Keratinocyte (primary cell): Measurements from ENCODE around the gene SOCS6. TPM values are rescaled to one million over a fixed set of nuclear protein-coding genes. Genes with fewer than 3 reads are reported as not detected.

Experiments
- DNase-seq: peaks from one replicate; pipeline ENCODE4 v3.0.0-alpha.2; 2011; ENCODE audit warnings: low read depth, missing footprints, low spot score
- FAIRE-seq: peaks from 2 replicates; lab custom pipeline; 2011; peaks lifted over from hg19 to GRCh38; lab: Jason Lieb, UNC
- H2AFZ ChIP-seq: 2 replicates; pipeline ENCODE4 v1.6.0; 2012; ENCODE audit warnings: low read length, control low read depth, inconsistent platforms; ENCODE audit not compliant: control insufficient read depth
- H3K27ac ChIP-seq: 2 replicates; pipeline ENCODE4 v1.5.1; 2011; ENCODE audit warnings: low read length; ENCODE audit not compliant: control insufficient read depth, insufficient read depth
- H3K27me3 ChIP-seq: 3 replicates; pipeline ENCODE4 v1.6.0; 2011; ENCODE audit warnings: low read length; ENCODE audit not compliant: control insufficient read depth, insufficient read depth; ENCODE audit errors: extremely low read depth
- H3K36me3 ChIP-seq, 2 experiments: 2 replicates in 1 of 2; 3 replicates in 1 of 2; pipeline ENCODE4 v1.5.1; 2011; ENCODE audit warnings: low read length in 2 of 2, mild to moderate bottlenecking in 1 of 2; ENCODE audit not compliant: control insufficient read depth in 2 of 2, insufficient read depth in 2 of 2; ENCODE audit errors: extremely low read depth in 1 of 2
- H3K4me1 ChIP-seq: 3 replicates; pipeline ENCODE4 v1.5.1; 2011; ENCODE audit warnings: low read length; ENCODE audit not compliant: control insufficient read depth, insufficient read depth; ENCODE audit errors: extremely low read depth
- H3K4me2 ChIP-seq: 3 replicates; pipeline ENCODE4 v1.6.0; 2011; ENCODE audit warnings: low read depth, low read length; ENCODE audit not compliant: control insufficient read depth, insufficient read depth; ENCODE audit errors: extremely low read depth
- H3K4me3 ChIP-seq, 3 experiments: fragments of 200-600 bp in 1 of 3; sonication (generic) in 1 of 3; 2 replicates in 2 of 3; 3 replicates in 1 of 3; pipeline ENCODE4 v1.5.1; 2011 to 2016; ENCODE audit warnings: low read length in 3 of 3, mild to moderate bottlenecking in 3 of 3, control low read depth in 2 of 3, inconsistent platforms in 1 of 3, low read depth in 1 of 3, mixed read lengths in 1 of 3, mixed run types in 1 of 3, moderate library complexity in 1 of 3; ENCODE audit not compliant: control insufficient read depth in 2 of 3, insufficient read depth in 2 of 3; ENCODE audit errors: extremely low read depth in 1 of 3
- H3K79me2 ChIP-seq: 2 replicates; pipeline ENCODE4 v1.6.0; 2012; ENCODE audit warnings: low read length; ENCODE audit not compliant: control insufficient read depth, insufficient read depth
- H3K9ac ChIP-seq: 3 replicates; pipeline ENCODE4 v1.6.0; 2011; ENCODE audit warnings: low read length; ENCODE audit not compliant: control insufficient read depth, insufficient read depth; ENCODE audit errors: extremely low read depth
- H3K9me1 ChIP-seq: 3 replicates; pipeline ENCODE4 v1.6.0; 2011; ENCODE audit warnings: low read length; ENCODE audit not compliant: control insufficient read depth, insufficient read depth; ENCODE audit errors: extremely low read depth
- H3K9me3 ChIP-seq: 2 replicates; pipeline ENCODE4 v1.5.1; 2012; ENCODE audit warnings: low read depth, low read length; ENCODE audit not compliant: control insufficient read depth
- H4K20me1 ChIP-seq: 3 replicates; pipeline ENCODE4 v1.6.0; 2011; ENCODE audit warnings: low read length; ENCODE audit not compliant: control insufficient read depth, insufficient read depth; ENCODE audit errors: extremely low read depth
- EZH2 ChIP-seq: IDR thresholded peaks from one replicate; pipeline ENCODE4 v1.6.1; 2012; ENCODE audit warnings: inconsistent platforms, mild to moderate bottlenecking, low read length, moderate library complexity
- dilution Hi-C: fragments of 300-500 bp; cut with MboI; formaldehyde crosslinking; loops from one replicate; pipeline ENCODE4 v1.7.0; 2020; ENCODE audit warnings: low sequenced_read_pairs; ENCODE audit not compliant: extremely low pct_ligation_motif_present
- polyA plus RNA-seq, 5 experiments: library from polyadenylated mRNA; depleted of rRNA in 3 of 5; stranded (reverse) in 3 of 5; stranded (forward) in 1 of 5; unstranded in 1 of 5; fragments of >200 nt; gene quantifications; 1 replicate in 1 of 5; 2 replicates in 3 of 5; 3 replicates in 1 of 5; pipeline versions ENCODE4 v1.2.1 to v1.2.3, GENCODE V29; 2011 to 2012; ENCODE audit warnings: missing spikeins in 2 of 5, low read depth in 1 of 5, low replicate concordance in 1 of 5
- TF ChIP-seq, protein P1 (sequence below), 3 experiments: IDR thresholded peaks in 1 of 3; conservative IDR thresholded peaks in 1 of 3; optimal IDR thresholded peaks in 1 of 3; 2 replicates in 2 of 3; 3 replicates in 1 of 3; pipeline versions ENCODE3 to v1.5.1; 2011; ENCODE audit warnings: low read length in 3 of 3, mild to moderate bottlenecking in 3 of 3, moderate library complexity in 2 of 3, control low read depth in 1 of 3, inconsistent platforms in 1 of 3; ENCODE audit not compliant: insufficient read depth in 2 of 3; ENCODE audit errors: extremely low read depth in 1 of 3

SOCS6 gene
- polyA plus RNA-seq, 1 donor (not counting 4 experiments of a cell fraction or from before 2014, with no cell fraction given), result 22.2 TPM

DNA sequence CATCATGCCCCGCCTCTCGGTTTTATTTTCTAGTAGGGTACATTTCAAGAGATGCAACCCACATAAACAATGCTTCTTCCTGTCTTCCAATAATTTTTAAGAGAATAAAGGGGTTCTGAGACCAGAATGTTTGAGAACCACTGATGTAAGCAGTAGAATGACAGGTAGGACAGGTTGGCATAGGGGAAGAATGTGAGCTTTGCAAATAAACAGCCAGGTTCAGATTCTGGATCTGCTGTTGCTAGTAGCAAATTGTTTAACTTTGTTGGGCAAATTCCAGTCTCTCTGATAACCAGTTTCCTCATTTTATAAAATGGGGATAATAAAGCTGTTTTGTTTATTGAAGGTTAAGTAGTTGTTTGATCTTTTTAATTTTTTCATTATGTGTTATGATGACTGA lies 32.8 kb downstream of the SOCS6 start:
- H3K4me1 ChIP-seq, result no peaks in the 10 kb centered on the region

DNA sequence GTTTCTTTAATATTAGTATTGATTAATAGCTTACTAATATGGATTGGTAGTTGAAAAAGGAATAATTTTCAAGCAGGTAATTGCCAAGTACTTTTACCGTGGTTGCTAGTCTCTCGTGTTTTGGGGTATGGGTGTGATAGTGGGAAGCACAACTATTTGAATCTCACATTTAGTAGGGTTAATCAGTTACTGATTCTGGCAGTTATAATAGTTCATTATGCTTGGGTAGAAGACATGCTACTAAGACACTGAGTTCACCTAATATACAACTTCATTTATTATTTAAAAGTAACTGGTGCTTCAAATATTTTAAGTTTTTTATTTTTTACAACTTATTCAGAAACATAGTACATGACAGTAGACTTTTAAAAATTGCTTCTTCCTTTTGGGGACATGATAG lies 33.5 kb downstream of the SOCS6 start:
- Histone ChIP-seq H3K36me3 (peaks cover 4 to 15% of the 10 kb centered on the region in 2 experiments), H3K4me3 (no peak overlapping the region), H3K9me3 (no peaks in the 10 kb centered on the region), H3K79me2 (peaks cover 70% of the 10 kb centered on the region), H3K9me1 (no peaks in the 10 kb centered on the region), H2AFZ (no peak overlapping the region), H3K9ac (no peak overlapping the region), H3K4me2 (no peak overlapping the region), H3K27ac (no peak overlapping the region), H3K4me1 (no peaks in the 10 kb centered on the region), H3K27me3 (no peaks in the 10 kb centered on the region), H4K20me1 (no peaks in the 10 kb centered on the region)
- dilution Hi-C loops, result no loop called here
- no peak for FAIRE-seq
- DNase-seq, result no peak
- TF ChIP-seq EZH2, result no peak
- TF ChIP-seq, protein P1, sequence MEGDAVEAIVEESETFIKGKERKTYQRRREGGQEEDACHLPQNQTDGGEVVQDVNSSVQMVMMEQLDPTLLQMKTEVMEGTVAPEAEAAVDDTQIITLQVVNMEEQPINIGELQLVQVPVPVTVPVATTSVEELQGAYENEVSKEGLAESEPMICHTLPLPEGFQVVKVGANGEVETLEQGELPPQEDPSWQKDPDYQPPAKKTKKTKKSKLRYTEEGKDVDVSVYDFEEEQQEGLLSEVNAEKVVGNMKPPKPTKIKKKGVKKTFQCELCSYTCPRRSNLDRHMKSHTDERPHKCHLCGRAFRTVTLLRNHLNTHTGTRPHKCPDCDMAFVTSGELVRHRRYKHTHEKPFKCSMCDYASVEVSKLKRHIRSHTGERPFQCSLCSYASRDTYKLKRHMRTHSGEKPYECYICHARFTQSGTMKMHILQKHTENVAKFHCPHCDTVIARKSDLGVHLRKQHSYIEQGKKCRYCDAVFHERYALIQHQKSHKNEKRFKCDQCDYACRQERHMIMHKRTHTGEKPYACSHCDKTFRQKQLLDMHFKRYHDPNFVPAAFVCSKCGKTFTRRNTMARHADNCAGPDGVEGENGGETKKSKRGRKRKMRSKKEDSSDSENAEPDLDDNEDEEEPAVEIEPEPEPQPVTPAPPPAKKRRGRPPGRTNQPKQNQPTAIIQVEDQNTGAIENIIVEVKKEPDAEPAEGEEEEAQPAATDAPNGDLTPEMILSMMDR (optimal IDR thresholded peaks at IDR 0.05 in 1 of 3, IDR thresholded peaks at IDR 0.05 in 1 of 3, conservative IDR thresholded peaks at IDR 0.05 in 1 of 3; ENCODE audit: extremely low read depth in 1 of 3, insufficient read depth in 2 of 3, low read length in 3 of 3), result no peak

More for the DNA sequence above, 32.8 kb downstream of the SOCS6 start:
- Histone ChIP-seq H3K4me3 (no peak overlapping the region), H3K36me3 (peaks cover 4 to 15% of the 10 kb centered on the region in 2 experiments), H3K9me1 (no peaks in the 10 kb centered on the region), H3K79me2 (peaks cover 77% of the 10 kb centered on the region), H4K20me1 (no peaks in the 10 kb centered on the region), H3K27me3 (no peaks in the 10 kb centered on the region), H2AFZ (no peak overlapping the region), H3K9ac (no peak overlapping the region), H3K9me3 (no peaks in the 10 kb centered on the region), H3K27ac (no peak overlapping the region), H3K4me2 (no peak overlapping the region)
- dilution Hi-C loops, result no loop called here
- TF ChIP-seq EZH2, result no peak
- TF ChIP-seq, protein P1 (optimal IDR thresholded peaks at IDR 0.05 in 1 of 3, IDR thresholded peaks at IDR 0.05 in 1 of 3, conservative IDR thresholded peaks at IDR 0.05 in 1 of 3; ENCODE audit: extremely low read depth in 1 of 3, insufficient read depth in 2 of 3, low read length in 3 of 3), result no peak
- FAIRE-seq, result peak; percentile 23
- no peak for DNase-seq
